GM18508 (cell line): ENCODE measurements around the gene MCOLN3.
"Not testable (repeated sequence)": the region's sequence is repeated elsewhere in the genome, so short reads cannot be mapped to it uniquely, and the experiment has no call there.

Experiments used
- ATAC-seq: cut with Tn5 transposase; IDR thresholded peaks from one replicate; pipeline ENCODE4 v1.9.1; 2021; ENCODE audit warnings: moderate number of reproducible peaks; ENCODE audit not compliant: insufficient read depth, unreplicated experiment

Gene MCOLN3

DNA sequence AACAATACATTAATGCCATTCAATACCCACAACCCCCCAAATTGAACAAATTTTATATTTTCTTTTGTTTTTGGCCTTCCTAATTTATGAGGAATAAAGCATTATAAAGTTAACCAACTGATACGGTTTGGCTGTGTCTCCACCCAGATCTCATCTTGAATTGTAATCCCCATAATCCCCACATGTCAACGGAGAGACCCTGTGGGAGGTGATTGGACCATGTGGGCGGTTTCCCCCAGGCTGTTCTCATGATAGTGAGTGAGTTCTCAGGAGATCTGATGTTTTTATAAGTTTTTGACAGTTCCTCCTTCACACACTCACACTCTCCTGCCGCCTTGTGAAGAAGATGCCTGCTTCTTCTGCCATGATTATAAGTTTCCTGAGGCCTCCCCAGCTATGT, 6.4 kb upstream of the MCOLN3 start:
- no peak for ATAC-seq

DNA sequence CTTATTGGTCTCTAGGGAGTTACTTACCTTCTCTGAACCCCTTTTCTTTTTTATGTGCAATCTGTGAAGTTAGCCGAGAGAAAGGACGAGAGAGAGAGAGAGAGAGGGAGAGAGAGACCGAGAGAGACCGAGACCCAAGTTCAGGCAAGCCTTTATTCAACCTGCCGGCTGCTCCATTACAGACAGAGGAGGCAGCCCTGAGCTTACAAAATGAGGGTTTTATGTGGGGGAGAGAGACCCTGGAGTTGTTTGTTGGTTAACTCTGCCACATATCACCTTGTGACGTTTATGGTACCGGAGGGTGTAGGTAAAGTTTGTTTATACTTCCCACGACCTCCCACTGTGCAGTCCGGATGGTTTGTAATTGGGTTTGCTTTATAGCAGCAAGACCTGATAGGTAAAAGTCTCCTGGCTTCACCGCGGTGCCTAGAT, 1.5 kb upstream of the MCOLN3 start:
- ATAC-seq: no peak

DNA sequence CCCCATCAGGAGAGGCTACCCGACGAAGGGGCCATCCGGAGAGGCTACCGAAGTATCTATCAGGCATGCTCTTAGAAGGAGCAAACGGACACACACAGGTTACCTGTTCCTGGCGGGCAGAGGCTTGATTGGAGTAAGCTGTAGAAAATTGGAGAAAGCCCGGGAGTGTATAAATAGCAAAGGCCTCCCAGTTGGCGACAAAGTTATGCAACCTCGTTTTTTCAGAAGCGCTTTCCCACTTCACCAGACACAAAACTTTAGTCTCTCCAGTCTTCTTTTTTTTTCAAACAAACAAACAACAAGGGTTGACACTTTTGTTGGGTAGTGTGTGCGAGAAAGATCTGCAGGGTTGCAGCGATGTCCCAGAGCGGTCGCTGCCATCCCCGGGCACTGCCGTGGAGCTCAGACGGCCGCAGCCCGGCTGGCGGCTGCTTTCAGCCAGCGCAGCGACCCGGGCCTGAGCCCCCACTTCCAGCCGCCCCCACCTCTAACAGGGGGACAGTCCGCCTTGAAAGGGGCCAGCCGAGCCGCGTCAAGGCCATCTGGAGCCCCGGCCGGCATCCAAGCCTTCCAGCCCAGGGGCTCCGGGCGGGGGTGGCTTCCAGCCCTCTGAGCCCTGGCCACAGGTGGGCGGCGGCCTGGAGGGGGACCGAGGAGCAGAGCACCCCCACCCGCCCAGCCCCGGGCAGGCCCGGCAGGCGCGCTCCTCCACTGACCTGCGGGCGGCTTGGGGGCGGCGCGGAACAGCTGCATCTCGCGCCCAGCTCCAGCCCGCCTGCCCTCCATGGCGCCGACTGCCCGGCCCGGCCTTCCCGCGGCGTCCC, 616 bp downstream of the MCOLN3 start:
- peak; percentile 17 for ATAC-seq

DNA sequence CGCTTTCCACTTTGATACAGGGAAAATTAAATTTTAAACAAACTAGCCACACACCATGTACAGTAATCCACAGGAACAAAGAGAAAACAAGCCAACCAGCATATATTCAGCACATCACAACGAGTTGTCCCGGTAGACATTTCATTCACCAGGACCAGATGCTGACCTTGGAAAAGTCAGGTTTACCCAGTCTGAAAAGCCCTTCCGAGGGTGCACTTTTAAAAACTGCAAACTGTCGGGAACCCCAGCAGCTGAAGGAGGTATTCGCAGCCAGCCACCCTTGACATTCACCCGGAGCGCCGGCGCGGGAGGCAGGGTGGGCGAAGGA, 1.2 kb downstream of the MCOLN3 start:
- ATAC-seq: no peak

DNA sequence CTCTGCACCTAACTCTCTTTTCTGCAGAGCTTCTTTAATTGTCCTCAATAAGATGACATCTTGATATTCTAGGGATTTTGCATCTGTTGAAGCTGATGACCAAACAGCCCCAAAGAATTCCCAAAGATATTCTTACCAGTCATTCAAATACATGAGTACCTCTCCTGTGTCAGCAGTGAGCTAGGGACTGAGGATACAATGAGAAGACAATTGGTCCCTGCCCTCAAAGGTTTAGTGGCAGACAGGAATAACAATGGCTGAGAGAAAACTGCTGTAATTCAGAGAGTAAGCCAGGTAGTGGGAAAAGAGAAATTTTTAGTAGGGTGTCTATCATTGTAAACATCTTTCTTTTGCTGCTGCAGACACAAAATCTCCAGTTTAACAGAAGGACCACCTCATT, 5.9 kb downstream of the MCOLN3 start:
- no peak for ATAC-seq

DNA sequence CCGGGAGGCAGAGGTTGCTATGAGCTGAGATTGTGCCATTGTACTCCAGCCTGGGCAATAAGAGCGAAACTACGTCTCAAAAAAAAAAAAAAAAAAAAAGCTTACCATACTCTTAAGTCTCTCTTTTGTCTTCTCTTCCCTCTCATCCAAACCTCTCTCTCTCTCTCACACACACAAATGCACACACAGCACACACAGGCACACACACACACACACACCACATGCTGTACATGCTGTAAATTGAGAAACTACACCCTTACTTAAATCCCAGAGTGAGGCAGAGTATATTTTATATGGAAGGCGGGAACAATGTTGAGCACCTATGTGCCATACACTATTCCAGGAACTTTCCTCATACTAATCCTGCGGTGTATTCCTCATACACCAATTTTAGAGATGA, 6.5 kb downstream of the MCOLN3 start:
- no peak for ATAC-seq

DNA sequence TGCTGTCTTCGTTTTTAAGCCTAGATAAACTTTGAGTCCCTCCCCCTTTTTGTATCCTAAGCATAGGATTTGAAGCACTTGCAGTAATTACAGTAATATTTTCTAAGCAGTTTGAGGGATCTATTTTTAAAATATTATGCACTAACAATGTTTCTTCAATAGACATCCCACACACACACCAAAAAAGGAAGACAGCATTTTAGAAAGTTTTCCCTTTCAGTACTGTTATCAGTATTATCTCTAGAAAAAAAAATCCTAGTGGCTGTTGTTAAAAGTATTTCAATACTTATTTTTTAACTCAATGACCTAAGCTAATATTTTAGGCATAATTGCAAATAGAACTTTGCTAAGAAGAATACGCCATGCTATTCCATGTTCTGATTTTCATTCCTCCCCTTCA, 15.1 kb downstream of the MCOLN3 start:
- ATAC-seq: no peak

DNA sequence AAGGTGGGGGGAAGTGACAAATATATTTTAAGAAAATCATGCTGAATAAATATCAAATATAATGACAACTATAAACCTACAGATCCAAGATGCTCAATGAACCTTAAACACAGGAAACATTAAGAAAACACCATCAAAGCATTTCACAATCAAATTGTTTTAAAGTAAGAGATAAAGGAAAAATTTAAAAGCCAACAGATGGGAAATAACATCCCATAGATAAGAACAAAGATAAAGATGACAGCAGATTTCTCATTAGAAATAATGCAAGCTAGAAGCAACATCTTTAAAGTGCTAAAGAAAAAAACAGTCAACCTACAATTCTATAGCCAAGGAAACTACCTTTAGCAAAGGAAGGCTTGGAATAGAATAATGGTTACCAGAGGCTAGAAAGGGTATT, 17.8 kb downstream of the MCOLN3 start:
- no peak for ATAC-seq

DNA sequence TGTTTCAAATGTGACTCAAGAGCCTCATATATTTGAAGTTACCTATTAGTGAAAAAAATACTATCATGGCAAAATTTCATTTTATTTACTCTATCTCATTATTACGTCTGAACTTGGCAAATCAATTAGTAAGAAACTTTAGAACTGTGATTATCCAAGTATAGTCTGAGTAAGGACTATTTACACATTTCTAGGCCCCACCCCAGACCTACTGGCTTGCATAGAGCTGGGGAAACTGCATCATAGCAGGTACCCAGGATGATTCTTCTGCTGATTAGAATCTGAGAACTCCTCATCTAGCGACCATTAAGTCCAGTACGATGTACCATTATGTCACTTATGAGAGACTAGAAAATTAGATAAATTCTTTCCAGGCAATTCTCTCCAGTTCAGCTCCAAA, 20.1 kb downstream of the MCOLN3 start:
- ATAC-seq: no peak

DNA sequence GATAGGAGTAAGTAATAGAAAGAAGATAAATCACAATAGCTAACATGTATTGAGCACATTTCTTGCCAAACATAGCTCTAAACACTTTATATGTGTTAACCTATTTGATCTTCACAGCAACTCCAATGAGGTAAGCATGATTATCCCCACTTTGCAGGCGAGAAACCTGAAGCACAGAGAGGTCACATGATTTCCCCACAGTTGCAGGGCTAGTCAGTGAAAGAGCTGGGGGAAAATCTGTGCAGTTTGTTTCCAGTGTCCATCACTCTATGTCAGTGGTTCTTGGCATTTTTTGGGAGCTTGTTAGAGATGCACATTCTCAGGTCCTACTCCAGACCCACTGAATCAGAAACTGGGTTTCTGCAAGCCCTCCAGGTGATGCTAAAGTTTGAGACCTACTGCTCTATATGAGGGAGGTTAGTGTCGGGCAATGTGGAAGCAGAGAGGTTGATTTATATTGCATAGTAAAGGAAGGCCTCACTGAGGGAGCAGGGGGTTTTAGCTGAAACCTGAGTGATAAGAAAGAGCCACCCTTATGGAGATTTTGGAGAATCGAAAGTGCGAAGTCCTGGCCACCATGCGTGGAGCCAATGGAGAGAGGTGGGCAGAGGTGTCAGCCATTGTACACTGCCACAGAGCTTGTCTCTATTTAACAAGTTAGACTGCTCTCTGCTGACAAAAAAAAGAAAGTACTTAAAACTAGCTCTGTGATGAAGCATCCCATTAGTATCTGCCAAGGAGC, 20.9 kb downstream of the MCOLN3 start:
- ATAC-seq: no peak

DNA sequence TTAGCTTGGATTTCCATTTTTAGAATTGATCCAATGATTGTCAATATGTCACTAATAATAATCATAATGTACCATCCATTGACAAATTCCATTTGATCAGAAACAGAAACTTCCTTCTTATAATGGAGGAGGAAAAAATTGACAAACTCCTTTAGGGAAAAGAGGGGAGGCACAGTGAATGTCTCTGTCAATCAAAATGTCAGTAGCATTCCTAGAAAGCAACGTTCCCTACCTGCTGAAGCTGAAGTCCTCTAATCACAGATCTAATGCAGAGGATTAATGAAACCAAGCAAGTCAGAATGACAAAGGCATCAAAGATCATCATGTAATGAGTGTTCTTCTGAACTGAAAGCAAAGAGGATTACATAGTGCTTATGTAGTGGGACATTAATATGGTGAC, 22.4 kb downstream of the MCOLN3 start:
- no peak for ATAC-seq

DNA sequence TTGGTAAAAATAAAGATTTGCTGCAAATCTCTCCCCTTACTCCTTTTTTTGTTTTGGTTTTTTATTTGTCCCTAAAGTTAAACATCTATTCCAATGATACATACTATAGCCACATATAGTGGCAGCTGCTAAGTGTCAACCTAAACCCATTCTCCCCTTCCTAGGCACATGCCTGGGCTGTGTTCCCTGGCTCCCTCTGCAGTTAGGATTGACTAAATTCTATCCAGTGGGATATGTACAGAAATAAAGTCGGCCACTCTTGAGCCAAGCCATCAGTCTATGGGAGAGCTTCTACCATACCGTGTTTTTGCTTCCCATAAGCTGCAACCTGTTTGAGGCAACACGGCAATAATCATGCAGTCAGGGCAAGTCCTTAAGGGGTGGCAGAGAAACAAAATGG, 23.6 kb downstream of the MCOLN3 start:
- ATAC-seq: no peak

DNA sequence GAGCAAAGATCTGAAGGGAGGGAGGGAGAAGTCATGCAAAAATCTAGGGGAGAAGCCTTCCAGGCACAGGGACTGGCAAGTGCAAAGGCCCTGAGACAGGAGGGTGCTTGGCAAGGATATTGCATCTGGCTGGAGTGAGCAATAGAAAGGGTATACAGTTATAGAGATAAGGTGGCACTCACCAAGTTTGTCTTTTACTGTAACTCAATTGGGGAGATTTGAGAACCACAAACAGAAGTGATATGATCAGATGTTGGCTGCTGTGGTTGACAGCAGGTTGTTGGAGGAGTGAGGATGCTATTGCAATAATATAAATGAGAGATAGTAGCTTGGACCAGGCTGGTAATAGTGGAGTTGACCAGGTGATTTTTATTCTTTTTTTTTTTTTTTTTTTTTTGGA, 25.6 kb downstream of the MCOLN3 start:
- ATAC-seq: no peak

DNA sequence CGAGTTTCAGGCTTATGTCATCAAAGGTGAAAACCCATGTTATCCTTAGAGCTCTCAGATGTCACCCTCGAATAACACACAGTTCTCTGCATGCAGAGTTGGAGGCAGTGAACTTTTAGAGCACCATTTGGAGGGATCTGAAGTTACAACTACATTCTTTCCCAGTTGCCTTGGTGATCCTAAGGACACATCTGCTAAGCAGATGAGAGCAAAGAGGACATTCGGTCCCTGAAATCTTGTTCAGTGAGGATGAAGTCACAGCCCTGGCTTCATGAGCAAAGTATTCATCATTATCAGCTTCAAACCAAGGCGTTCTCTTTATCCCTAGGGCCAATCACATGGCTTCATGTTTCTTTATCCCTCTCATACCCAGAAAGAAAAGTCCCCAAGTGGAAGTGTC, 28.3 kb downstream of the MCOLN3 start:
- ATAC-seq: no peak

DNA sequence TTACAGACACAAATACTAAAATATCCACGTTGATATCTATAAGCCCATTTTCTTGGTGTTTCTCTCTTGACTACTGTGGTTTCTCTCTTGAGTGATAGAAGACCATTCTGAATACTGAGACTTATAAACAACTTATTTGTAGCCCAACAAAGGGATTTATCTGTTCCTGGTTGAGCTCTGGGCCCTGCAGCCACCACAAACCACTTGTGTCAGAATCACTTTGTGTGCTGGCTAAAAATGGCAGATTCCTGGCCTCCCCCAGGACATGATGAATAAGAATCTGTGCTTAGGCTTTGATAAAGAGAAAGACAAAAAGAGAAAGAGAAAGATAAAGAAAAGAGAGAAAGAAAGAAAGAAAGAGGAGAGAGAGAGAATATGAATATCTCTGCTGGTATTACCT, 32.5 kb downstream of the MCOLN3 start:
- ATAC-seq: no peak

DNA sequence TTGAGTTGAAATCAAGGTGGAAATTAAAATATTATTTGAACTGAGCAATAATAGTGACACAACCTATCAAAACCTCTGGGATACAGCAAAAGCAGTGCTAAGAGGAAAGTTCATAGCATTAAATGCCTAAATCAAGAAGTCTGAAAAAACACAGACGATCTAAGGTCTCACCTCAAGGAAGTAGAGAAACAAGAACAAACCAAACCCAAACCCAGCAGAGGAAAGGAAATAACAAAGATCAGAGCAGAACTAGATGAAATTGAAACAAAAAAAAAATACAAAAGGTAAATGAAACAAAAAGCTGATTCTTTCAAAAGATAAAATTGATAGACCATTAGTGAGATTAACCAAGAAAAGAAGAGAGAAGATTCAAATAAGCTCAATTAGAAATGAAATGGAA, 42.7 kb downstream of the MCOLN3 start:
- not testable (repeated sequence) for ATAC-seq

DNA sequence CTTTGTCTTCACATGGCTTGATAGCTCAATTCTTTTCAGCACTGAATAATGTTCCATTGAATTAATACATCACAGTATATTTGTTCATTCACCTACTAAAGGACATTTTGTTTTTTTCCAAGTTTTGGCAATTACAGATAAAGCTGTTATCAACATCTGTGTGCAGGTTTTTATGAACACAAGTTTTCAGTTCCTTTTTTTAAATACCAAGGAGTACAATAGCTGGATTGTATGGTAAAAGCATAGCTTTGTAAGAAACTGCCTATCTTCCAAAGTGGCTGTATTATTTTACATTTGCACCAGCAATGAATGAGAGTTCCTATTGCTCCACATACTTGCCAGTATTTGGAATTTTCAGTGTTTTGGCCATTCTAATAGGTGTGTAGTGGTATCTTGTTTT, 46.6 kb downstream of the MCOLN3 start:
- ATAC-seq: no peak

DNA sequence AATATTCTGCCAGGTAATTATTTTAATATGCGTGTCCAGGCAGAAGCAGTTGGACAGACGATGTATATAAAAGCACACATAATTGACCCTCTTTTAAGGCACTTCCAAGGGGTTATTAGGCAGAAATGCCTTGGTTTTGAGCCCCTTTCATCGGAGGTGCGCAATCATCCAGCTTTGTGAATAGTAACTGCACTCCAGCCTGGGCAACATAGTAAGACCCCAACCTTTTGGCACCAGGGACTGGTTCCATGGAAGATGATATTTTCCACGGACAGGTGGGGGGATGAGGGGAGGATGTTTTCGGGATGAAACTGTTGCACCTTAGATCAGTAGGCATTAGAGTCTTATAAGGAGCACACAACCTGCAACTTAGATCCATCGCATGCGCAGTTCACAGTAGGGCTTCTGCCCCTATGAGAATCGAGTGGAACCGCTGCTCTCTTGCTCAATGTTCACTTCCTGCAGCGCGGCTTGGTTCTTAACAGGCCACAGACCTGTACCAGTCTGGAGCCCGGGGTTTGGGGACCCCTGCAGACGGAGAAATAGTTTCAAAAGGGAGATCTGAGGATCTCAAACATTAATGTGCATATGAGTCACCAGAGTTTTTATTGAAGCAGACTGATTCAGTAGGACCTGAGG, 49.5 kb downstream of the MCOLN3 start:
- peak; percentile 24 for ATAC-seq

DNA sequence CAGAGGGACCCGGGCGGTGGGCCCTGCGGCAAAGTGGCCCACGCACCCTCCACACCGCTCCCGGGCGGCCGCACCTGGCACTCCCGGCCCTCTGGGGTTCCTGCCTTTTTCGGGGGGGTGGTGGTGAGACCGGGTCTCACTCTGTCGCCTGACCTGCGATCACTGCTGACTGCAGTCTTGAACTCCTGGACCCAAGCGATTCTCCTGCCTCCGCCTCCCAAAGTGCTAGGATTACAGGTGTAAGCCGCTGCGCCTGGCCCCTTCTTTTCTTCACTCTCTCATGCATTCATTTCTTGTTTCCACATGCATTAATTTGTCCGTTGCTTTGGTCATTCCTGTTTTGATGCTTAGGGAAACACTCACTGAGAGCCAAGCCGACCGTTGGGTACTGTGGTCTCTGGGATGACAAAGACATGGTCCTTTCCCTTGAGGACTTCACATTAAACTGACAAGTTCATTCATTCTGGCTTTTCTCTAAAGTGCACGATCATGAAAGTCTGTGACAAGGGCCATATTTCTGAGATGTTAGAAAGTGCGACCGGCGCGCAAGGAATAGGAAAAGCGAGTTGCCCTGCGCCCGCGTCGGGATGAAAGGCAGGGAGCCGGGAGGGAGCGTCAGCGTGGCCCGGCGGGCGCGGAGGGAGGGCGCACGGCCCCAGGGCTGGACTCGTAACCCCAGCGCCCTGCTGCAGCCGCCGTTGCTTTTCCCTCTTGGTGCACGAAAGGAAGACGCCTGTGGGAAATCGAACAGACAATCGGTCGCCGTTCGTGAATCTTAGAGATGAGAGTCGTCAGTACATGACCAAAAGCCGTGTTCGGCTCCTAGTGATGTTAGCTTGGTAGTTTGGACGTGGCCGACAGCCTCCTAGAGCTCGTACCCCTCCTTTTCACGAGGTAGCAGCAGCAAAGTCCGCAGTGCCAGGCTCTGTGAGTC, 50.4 kb downstream of the MCOLN3 start:
- no peak for ATAC-seq

DNA sequence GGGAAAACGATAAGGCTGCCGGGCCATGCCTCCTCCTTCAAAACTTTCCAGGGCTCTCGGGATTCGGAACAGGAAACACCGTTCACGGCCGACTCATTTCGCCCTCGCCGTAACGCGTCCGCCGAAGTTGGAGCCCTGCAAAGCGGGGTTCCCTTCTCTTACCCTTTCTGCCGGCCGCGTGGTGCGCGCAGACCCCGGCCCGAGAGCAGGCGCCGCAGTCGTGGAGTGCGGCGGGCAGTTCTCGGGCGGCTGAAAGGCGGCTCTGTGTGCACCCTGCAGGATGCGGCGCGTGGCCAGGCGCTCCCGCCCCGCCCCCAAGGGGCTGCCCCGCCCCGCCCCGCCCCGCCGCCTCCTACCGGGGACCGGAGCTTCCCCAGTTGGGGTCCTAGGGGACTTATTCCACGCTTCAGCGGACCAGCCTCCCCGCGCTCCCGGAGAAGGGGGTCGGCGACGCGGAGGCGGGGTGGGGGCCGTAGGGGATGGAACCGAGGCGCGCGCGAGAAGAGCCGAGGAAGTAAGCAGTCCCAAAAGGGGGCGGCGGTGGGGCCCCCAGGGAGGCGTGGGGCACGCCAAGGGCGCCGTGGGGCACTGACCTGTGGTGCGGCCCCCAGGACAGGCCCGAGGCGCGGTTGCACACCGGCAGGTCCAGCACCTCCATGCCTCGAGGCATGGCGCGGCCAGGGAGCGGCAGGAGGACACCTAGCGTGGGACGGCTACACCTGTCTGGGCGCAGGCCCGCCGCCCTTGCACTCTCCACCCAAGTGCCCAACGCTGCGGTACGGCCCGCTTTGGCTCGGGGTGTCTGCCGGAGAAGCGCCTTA, 51.2 kb downstream of the MCOLN3 start, which contains the start of gene MCOLN2:
Gene MCOLN2, minus strand, starts transcription at position 268 of the 821 bp plus-strand sequence. Its CDS starts 241 bp downstream, at position 27.
- no peak for ATAC-seq
